BE2C (cell line): Measurements from ENCODE around the gene SNN.

Experiments used
- DNase-seq: peaks from one replicate; pipeline ENCODE4 v3.0.0-alpha.2; 2020
- H3K27me3 ChIP-seq: fragments of 250-450 bp; sonication (Bioruptor Pico); 2 replicates; pipeline ENCODE4 v1.5.1; 2020; ENCODE audit warnings: mild to moderate bottlenecking
- H3K36me3 ChIP-seq: fragments of 250-450 bp; sonication (Bioruptor Pico); 2 replicates; pipeline ENCODE4 v1.5.1; 2020; ENCODE audit warnings: mild to moderate bottlenecking
- H3K4me1 ChIP-seq: fragments of 250-450 bp; sonication (Bioruptor Pico); 2 replicates; pipeline ENCODE4 v1.5.1; 2020
- H3K4me3 ChIP-seq: 2 replicates; pipeline ENCODE4 v1.5.1; 2011; ENCODE audit warnings: low read depth, low read length
- H3K9me3 ChIP-seq: fragments of 250-450 bp; sonication (Bioruptor Pico); 2 replicates; pipeline ENCODE4 v1.5.1; 2020
- CTCF ChIP-seq: IDR thresholded peaks from 2 replicates; pipeline ENCODE4 v1.5.1; 2012; ENCODE audit warnings: mild to moderate bottlenecking, low read depth, low read length

Gene SNN

GRCh38 chr16:11667221-11667823 is 933 bp upstream of the SNN start:
- DNase-seq = no peak
- Histone ChIP-seq H3K27me3 (no peaks in the 10 kb centered on the region), H3K36me3 (no peaks in the 10 kb centered on the region), H3K9me3 (no peaks in the 10 kb centered on the region), H3K4me3 (no peak overlapping the region), H3K4me1 (no peaks in the 10 kb centered on the region; the same call in 1 of the 2 replicates)
- TF ChIP-seq CTCF = no peak

- no peak for TF ChIP-seq CTCF
- no peaks in the 10 kb centered on the region for H3K9me3 ChIP-seq
- peak overlapping the region; percentile 58 for H3K4me3 ChIP-seq
- DNase-seq = no peak
- no peaks in the 10 kb centered on the region for H3K36me3 ChIP-seq
- no peaks in the 10 kb centered on the region; the same call in 1 of the 2 replicates for H3K4me1 ChIP-seq
- H3K27me3 ChIP-seq = no peaks in the 10 kb centered on the region
Measured at GRCh38 chr16:11668623-11669379, 546 bp downstream of the SNN start.

- Histone ChIP-seq H3K27me3 (no peaks in the 10 kb centered on the region), H3K4me3 (no peak overlapping the region), H3K4me1 (no peaks in the 10 kb centered on the region; the same call in 1 of the 2 replicates), H3K36me3 (no peaks in the 10 kb centered on the region), H3K9me3 (no peaks in the 10 kb centered on the region)
- no peak for DNase-seq
- no peak for TF ChIP-seq CTCF
Measured at GRCh38 chr16:11669380-11670146, 1.3 kb downstream of the SNN start.

- H3K9me3 ChIP-seq = no peaks in the 10 kb centered on the region
- no peak for DNase-seq
- no peak for TF ChIP-seq CTCF
- no peaks in the 10 kb centered on the region for H3K36me3 ChIP-seq
- no peaks in the 10 kb centered on the region; the same call in 1 of the 2 replicates for H3K4me1 ChIP-seq
- H3K4me3 ChIP-seq = no peak overlapping the region
- H3K27me3 ChIP-seq = no peaks in the 10 kb centered on the region
Measured at GRCh38 chr16:11670171-11671131, 2.2 kb downstream of the SNN start.

GRCh38 chr16:11671271-11671670 is 3.0 kb downstream of the SNN start:
- Histone ChIP-seq H3K9me3 (no peaks in the 10 kb centered on the region), H3K4me1 (no peaks in the 10 kb centered on the region), H3K36me3 (peaks cover under 1% of the 10 kb centered on the region; the same call in 1 of the 2 replicates), H3K4me3 (no peak overlapping the region), H3K27me3 (no peaks in the 10 kb centered on the region)
- no peak for TF ChIP-seq CTCF
- DNase-seq = no peak
